Measurements from ENCODE around the gene DHX16.

DHX16 gene

DNA sequence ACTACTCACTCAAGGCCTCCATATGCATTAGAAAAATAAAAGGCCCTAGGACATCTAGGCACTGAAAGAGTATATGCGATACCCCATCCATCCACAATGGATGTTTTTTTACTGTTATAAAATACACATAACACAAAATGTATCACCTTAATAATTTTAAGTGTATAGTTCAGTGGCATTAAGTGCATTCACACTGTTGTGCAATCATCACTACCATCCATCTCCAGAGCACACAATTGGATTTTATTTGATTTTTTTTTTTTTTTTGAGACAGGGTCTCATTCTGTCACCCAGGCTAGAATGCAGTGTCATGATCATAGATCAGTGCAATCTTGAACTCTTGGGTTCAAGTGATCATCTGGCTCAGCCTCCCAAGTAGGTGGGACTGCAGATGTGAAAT is 41.5 kb upstream of the DHX16 start:
- Histone ChIP-seq H3K36me3 (ENCODE audit: insufficient read depth, low read length) (peaks cover 58% of the 10 kb centered on the region), H3K9me3 (ENCODE audit: insufficient read depth, low read depth, low read length) (no peaks in the 10 kb centered on the region), H3K9ac (ENCODE audit: low read depth, low read length) (no peak overlapping the region), H3K27me3 (ENCODE audit: insufficient read depth, low read length) (no peaks in the 10 kb centered on the region), H3K4me3 (ENCODE audit: low read length) (no peak overlapping the region), H3K27ac (ENCODE audit: low read depth, low read length) (no peak overlapping the region), H3K4me1 (ENCODE audit: insufficient read depth, low read length) (peaks cover 4% of the 10 kb centered on the region; the same call in 1 of the 2 replicates)
- no CpG with 5 or more reads among the region's 1 CpG for whole genome bisulfite sequencing

DNA sequence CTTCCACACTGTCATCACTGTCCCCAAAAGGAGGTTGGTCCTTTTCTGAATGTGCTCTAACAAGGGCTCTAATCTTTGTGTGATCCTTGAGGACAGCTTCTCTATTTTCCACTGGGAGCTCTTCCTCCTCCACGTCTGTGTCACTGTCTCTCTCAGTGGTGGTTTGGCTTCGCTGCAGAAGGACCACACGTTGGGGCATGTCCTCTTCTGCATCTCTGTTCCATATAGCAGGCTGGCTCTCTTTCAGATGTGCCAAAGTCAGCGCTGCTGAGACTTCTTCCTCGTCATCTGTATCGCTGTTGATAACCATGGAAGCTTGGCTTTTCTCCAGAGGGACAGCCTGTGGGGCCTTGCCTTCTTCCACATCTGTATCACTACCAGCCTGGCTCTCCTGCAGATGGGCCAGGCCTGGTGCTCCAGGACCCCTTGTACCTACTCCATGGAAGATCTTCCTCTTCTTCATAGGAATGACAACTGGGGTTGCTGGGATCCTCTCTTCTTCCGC is 39.7 kb upstream of the DHX16 start:
- no peak overlapping the region for H3K4me3 ChIP-seq (ENCODE audit: low read length)
- H3K36me3 ChIP-seq (ENCODE audit: insufficient read depth, low read length), result peaks cover 76% of the 10 kb centered on the region
- 95% methylated on average over 7 of the region's 7 CpGs for WGBS
- H3K9ac ChIP-seq (ENCODE audit: low read depth, low read length), result no peak overlapping the region
- no peaks in the 10 kb centered on the region for H3K27me3 ChIP-seq (ENCODE audit: insufficient read depth, low read length)
- H3K4me1 ChIP-seq (ENCODE audit: insufficient read depth, low read length), result no peaks in the 10 kb centered on the region
- H3K9me3 ChIP-seq (ENCODE audit: insufficient read depth, low read depth, low read length), result no peaks in the 10 kb centered on the region
- no peak overlapping the region for H3K27ac ChIP-seq (ENCODE audit: low read depth, low read length)

DNA sequence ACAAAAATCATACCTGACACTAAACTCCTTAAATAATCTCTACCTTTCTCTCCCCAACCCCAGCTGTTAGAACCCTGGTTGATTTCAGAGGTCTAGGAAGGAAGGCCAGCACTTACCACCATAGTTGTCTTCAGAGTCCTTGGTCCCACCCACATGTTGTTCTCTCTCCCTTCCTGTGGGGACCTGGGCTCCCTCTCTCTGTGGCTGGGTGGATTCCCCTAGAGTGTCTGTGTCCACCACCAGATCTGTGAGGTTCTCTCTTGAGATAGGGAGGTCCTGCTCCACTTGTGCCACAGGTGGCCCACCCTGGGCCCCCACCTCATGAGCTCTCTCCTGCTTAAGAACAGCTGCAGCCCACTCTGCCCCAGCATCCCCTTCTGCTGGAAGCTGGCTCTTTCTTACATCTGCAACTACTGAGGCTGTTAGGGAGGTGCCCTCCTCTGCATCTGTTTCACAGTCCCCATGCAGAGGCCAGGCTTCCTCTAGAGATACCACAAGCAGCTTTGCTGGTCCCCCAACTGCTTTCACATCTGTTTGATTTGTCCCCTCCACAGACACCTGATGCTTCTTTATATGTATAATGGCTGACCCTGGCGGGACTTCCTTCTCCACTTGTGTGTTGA is 39.1 kb upstream of the DHX16 start:
- H3K27me3 ChIP-seq (ENCODE audit: insufficient read depth, low read length), result no peaks in the 10 kb centered on the region
- H3K27ac ChIP-seq (ENCODE audit: low read depth, low read length), result no peak overlapping the region
- H3K9ac ChIP-seq (ENCODE audit: low read depth, low read length), result no peak overlapping the region
- H3K36me3 ChIP-seq (ENCODE audit: insufficient read depth, low read length), result peaks cover 82% of the 10 kb centered on the region
- H3K4me1 ChIP-seq (ENCODE audit: insufficient read depth, low read length), result no peaks in the 10 kb centered on the region
- no peak overlapping the region for H3K4me3 ChIP-seq (ENCODE audit: low read length)
- no peaks in the 10 kb centered on the region for H3K9me3 ChIP-seq (ENCODE audit: insufficient read depth, low read depth, low read length)
- 100% methylated on average over 1 of the region's 1 CpG for WGBS

GRCh38 chr6:30709101-30709868 is 36.5 kb upstream of the DHX16 start:
- Histone ChIP-seq H3K9me3 (ENCODE audit: insufficient read depth, low read depth, low read length) (no peaks in the 10 kb centered on the region), H3K9ac (ENCODE audit: low read depth, low read length) (no peak overlapping the region), H3K4me1 (ENCODE audit: insufficient read depth, low read length) (no peaks in the 10 kb centered on the region), H3K27ac (ENCODE audit: low read depth, low read length) (no peak overlapping the region), H3K27me3 (ENCODE audit: insufficient read depth, low read length) (no peaks in the 10 kb centered on the region), H3K36me3 (ENCODE audit: insufficient read depth, low read length) (peaks cover 92% of the 10 kb centered on the region), H3K4me3 (ENCODE audit: low read length) (no peak overlapping the region)
- WGBS, result 100% methylated on average over 2 of the region's 2 CpGs

GRCh38 chr6:30707281-30707850 is 34.6 kb upstream of the DHX16 start:
- H3K4me1 ChIP-seq (ENCODE audit: insufficient read depth, low read length), result no peaks in the 10 kb centered on the region
- no peak overlapping the region for H3K4me3 ChIP-seq (ENCODE audit: low read length)
- H3K9me3 ChIP-seq (ENCODE audit: insufficient read depth, low read depth, low read length), result no peaks in the 10 kb centered on the region
- 88% methylated on average over 6 of the region's 6 CpGs for WGBS
- H3K27me3 ChIP-seq (ENCODE audit: insufficient read depth, low read length), result no peaks in the 10 kb centered on the region
- H3K36me3 ChIP-seq (ENCODE audit: insufficient read depth, low read length), result peaks cover 92% of the 10 kb centered on the region
- no peak overlapping the region for H3K9ac ChIP-seq (ENCODE audit: low read depth, low read length)
- no peak overlapping the region for H3K27ac ChIP-seq (ENCODE audit: low read depth, low read length)

DNA sequence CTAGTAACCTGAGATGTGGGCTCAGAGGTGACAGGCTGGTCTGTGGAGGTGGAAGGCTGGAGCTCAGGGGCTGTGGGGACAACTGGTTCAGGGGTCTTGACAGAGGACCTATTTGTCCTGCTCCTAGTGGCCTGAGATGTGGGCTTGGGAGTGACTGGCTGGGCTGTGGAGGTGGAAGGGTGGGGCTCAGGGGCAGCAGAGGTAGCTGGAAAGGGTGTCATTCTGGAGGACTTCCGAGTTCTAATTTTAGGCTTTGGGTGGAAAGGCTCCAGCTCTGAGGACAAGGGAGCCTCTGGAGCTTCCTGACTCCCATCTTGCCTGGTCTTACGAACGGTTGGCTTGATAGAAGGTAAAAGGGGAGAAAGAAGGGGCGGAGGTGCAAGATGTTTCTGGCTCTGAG is 32.8 kb upstream of the DHX16 start:
- H3K9ac ChIP-seq (ENCODE audit: low read depth, low read length), result no peak overlapping the region
- WGBS, result 94% methylated on average over 4 of the region's 4 CpGs
- no peak overlapping the region for H3K4me3 ChIP-seq (ENCODE audit: low read length)
- H3K27ac ChIP-seq (ENCODE audit: low read depth, low read length), result no peak overlapping the region
- peaks cover 86% of the 10 kb centered on the region for H3K36me3 ChIP-seq (ENCODE audit: insufficient read depth, low read length)
- no peaks in the 10 kb centered on the region for H3K9me3 ChIP-seq (ENCODE audit: insufficient read depth, low read depth, low read length)
- H3K27me3 ChIP-seq (ENCODE audit: insufficient read depth, low read length), result no peaks in the 10 kb centered on the region
- no peaks in the 10 kb centered on the region for H3K4me1 ChIP-seq (ENCODE audit: insufficient read depth, low read length)

- Histone ChIP-seq H3K4me1 (ENCODE audit: insufficient read depth, low read length) (no peaks in the 10 kb centered on the region; the same call in 1 of the 2 replicates), H3K9ac (ENCODE audit: low read depth, low read length) (no peak overlapping the region), H3K27ac (ENCODE audit: low read depth, low read length) (no peak overlapping the region), H3K27me3 (ENCODE audit: insufficient read depth, low read length) (no peaks in the 10 kb centered on the region), H3K4me3 (ENCODE audit: low read length) (no peak overlapping the region), H3K36me3 (ENCODE audit: insufficient read depth, low read length) (peaks cover 83% of the 10 kb centered on the region), H3K9me3 (ENCODE audit: insufficient read depth, low read depth, low read length) (no peaks in the 10 kb centered on the region)
- 96% methylated on average over 4 of the region's 4 CpGs for whole genome bisulfite sequencing
Measured at GRCh38 chr6:30703821-30704220, 31.0 kb upstream of the DHX16 start.

- peaks cover 75% of the 10 kb centered on the region for H3K36me3 ChIP-seq (ENCODE audit: insufficient read depth, low read length)
- H3K9me3 ChIP-seq (ENCODE audit: insufficient read depth, low read depth, low read length), result no peaks in the 10 kb centered on the region
- no peaks in the 10 kb centered on the region for H3K27me3 ChIP-seq (ENCODE audit: insufficient read depth, low read length)
- no peaks in the 10 kb centered on the region; the same call in 1 of the 2 replicates for H3K4me1 ChIP-seq (ENCODE audit: insufficient read depth, low read length)
- H3K27ac ChIP-seq (ENCODE audit: low read depth, low read length), result no peak overlapping the region
- no peak overlapping the region for H3K4me3 ChIP-seq (ENCODE audit: low read length)
- no peak overlapping the region for H3K9ac ChIP-seq (ENCODE audit: low read depth, low read length)
- 98% methylated on average over 10 of the region's 10 CpGs for WGBS
Measured at GRCh38 chr6:30703011-30703410, 30.2 kb upstream of the DHX16 start.

GRCh38 chr6:30700340-30700739 is 27.5 kb upstream of the DHX16 start:
- peaks cover 54% of the 10 kb centered on the region for H3K36me3 ChIP-seq (ENCODE audit: insufficient read depth, low read length)
- WGBS, result 60% methylated on average over 4 of the region's 4 CpGs
- no peaks in the 10 kb centered on the region for H3K27me3 ChIP-seq (ENCODE audit: insufficient read depth, low read length)
- no peaks in the 10 kb centered on the region for H3K9me3 ChIP-seq (ENCODE audit: insufficient read depth, low read depth, low read length)
- 0 out of 2 replicates have a peak overlapping the region, but pooled peaks have one; percentile 18 for H3K27ac ChIP-seq (ENCODE audit: low read depth, low read length)
- H3K9ac ChIP-seq (ENCODE audit: low read depth, low read length), result no peak overlapping the region
- H3K4me3 ChIP-seq (ENCODE audit: low read length), result no peak overlapping the region
- no peaks in the 10 kb centered on the region; the same call in 1 of the 2 replicates for H3K4me1 ChIP-seq (ENCODE audit: insufficient read depth, low read length)

GRCh38 chr6:30696432-30696831 is 23.6 kb upstream of the DHX16 start:
- H3K36me3 ChIP-seq (ENCODE audit: insufficient read depth, low read length), result peaks cover 18% of the 10 kb centered on the region
- WGBS, result 92% methylated on average over 5 of the region's 5 CpGs
- H3K27me3 ChIP-seq (ENCODE audit: insufficient read depth, low read length), result no peaks in the 10 kb centered on the region
- no peak overlapping the region for H3K27ac ChIP-seq (ENCODE audit: low read depth, low read length)
- H3K4me1 ChIP-seq (ENCODE audit: insufficient read depth, low read length), result peaks cover 3% of the 10 kb centered on the region; the same call in 1 of the 2 replicates
- no peak overlapping the region for H3K9ac ChIP-seq (ENCODE audit: low read depth, low read length)
- H3K4me3 ChIP-seq (ENCODE audit: low read length), result no peak overlapping the region
- no peaks in the 10 kb centered on the region for H3K9me3 ChIP-seq (ENCODE audit: insufficient read depth, low read depth, low read length)

- Histone ChIP-seq H3K4me3 (ENCODE audit: low read length) (peak overlapping the region; percentile 86), H3K4me1 (ENCODE audit: insufficient read depth, low read length) (peaks cover 15% of the 10 kb centered on the region; the same call in 1 of the 2 replicates), H3K9ac (ENCODE audit: low read depth, low read length) (peak overlapping the region; percentile 39; the same call in 1 of the 2 replicates), H3K36me3 (ENCODE audit: insufficient read depth, low read length) (no peaks in the 10 kb centered on the region), H3K27ac (ENCODE audit: low read depth, low read length) (peak overlapping the region; percentile 43; the same call in 1 of the 2 replicates), H3K27me3 (ENCODE audit: insufficient read depth, low read length) (no peaks in the 10 kb centered on the region), H3K9me3 (ENCODE audit: insufficient read depth, low read depth, low read length) (no peaks in the 10 kb centered on the region)
- WGBS, result 45% methylated on average over 4 of the region's 8 CpGs
Measured at GRCh38 chr6:30691208-30691847, 18.5 kb upstream of the DHX16 start.
